Fibroblast of lung (primary cell): ENCODE results near the gene PKHD1.

Experiments
- EZH2 ChIP-seq: IDR thresholded peaks from 2 replicates; pipeline ENCODE4 v1.5.1; 2012; ENCODE audit warnings: low read length, control low read depth, mild to moderate bottlenecking; ENCODE audit errors: missing control alignments
- TF ChIP-seq, protein P1 (sequence below), 2 donors: IDR thresholded peaks in 1 of 2; conservative IDR thresholded peaks in 1 of 2; 1 replicate in 1 of 2; 2 replicates in 1 of 2; pipeline ENCODE4 v1.5.1; 2011 to 2012; ENCODE audit warnings: low read length in 2 of 2, control low read depth in 1 of 2, inconsistent platforms in 1 of 2, low read depth in 1 of 2, mild to moderate bottlenecking in 1 of 2

GRCh38 chr6:51570168-51570921 is 517.1 kb downstream of the PKHD1 start:
- TF ChIP-seq, protein P1, sequence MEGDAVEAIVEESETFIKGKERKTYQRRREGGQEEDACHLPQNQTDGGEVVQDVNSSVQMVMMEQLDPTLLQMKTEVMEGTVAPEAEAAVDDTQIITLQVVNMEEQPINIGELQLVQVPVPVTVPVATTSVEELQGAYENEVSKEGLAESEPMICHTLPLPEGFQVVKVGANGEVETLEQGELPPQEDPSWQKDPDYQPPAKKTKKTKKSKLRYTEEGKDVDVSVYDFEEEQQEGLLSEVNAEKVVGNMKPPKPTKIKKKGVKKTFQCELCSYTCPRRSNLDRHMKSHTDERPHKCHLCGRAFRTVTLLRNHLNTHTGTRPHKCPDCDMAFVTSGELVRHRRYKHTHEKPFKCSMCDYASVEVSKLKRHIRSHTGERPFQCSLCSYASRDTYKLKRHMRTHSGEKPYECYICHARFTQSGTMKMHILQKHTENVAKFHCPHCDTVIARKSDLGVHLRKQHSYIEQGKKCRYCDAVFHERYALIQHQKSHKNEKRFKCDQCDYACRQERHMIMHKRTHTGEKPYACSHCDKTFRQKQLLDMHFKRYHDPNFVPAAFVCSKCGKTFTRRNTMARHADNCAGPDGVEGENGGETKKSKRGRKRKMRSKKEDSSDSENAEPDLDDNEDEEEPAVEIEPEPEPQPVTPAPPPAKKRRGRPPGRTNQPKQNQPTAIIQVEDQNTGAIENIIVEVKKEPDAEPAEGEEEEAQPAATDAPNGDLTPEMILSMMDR (conservative IDR thresholded peaks at IDR 0.05 in 1 of 2, IDR thresholded peaks at IDR 0.05 in 1 of 2; ENCODE audit: low read depth in 1 of 2, low read length in 2 of 2) = no peak
- no peak for TF ChIP-seq EZH2
